ENCODE results near the gene GPR78.
A peak's percentile ranks its signal among the peaks of the same experiment; 100 is the strongest.

Gene GPR78

GRCh38 chr4:8580321-8581093 is at the start of gene GPR78:
Gene GPR78, plus strand, starts transcription at chr4:8580392. Its CDS starts 591 bp downstream, at chr4:8580983.
- DNase-seq (ENCODE audit: low read depth, low spot score): no peak

- DNase-seq (ENCODE audit: low read depth, low spot score): no peak
Observed at GRCh38 chr4:8532245-8532781, 47.9 kb upstream of the GPR78 start.

GRCh38 chr4:8533274-8533865 is 46.8 kb upstream of the GPR78 start:
- no peak for DNase-seq (ENCODE audit: low read depth, low spot score)

GRCh38 chr4:8534129-8534528 is 46.1 kb upstream of the GPR78 start:
- no peak for DNase-seq (ENCODE audit: low read depth, low spot score)

GRCh38 chr4:8534611-8535010 is 45.6 kb upstream of the GPR78 start:
- DNase-seq (ENCODE audit: low read depth, low spot score): no peak

- DNase-seq (ENCODE audit: low read depth, low spot score): no peak
Observed at GRCh38 chr4:8536467-8536866, 43.7 kb upstream of the GPR78 start.

GRCh38 chr4:8537041-8537461 is 43.1 kb upstream of the GPR78 start:
- no peak for DNase-seq (ENCODE audit: low read depth, low spot score)

GRCh38 chr4:8538076-8538702 is 42.0 kb upstream of the GPR78 start:
- no peak for DNase-seq (ENCODE audit: low read depth, low spot score)

- DNase-seq (ENCODE audit: low read depth, low spot score): no peak
Observed at GRCh38 chr4:8538703-8539567, 41.3 kb upstream of the GPR78 start.

GRCh38 chr4:8539661-8540060 is 40.5 kb upstream of the GPR78 start:
- DNase-seq (ENCODE audit: low read depth, low spot score): no peak

- no peak for DNase-seq (ENCODE audit: low read depth, low spot score)
Observed at GRCh38 chr4:8540072-8540471, 40.1 kb upstream of the GPR78 start.

- DNase-seq (ENCODE audit: low read depth, low spot score): no peak
Observed at GRCh38 chr4:8540586-8540985, 39.6 kb upstream of the GPR78 start.

GRCh38 chr4:8540991-8541390 is 39.2 kb upstream of the GPR78 start:
- DNase-seq (ENCODE audit: low read depth, low spot score): no peak

GRCh38 chr4:8541981-8542715 is 38.0 kb upstream of the GPR78 start:
- DNase-seq (ENCODE audit: low read depth, low spot score): no peak

- DNase-seq (ENCODE audit: low read depth, low spot score): peak; percentile 34
Observed at GRCh38 chr4:8542776-8543525, 37.2 kb upstream of the GPR78 start.

- DNase-seq (ENCODE audit: low read depth, low spot score): no peak
Observed at GRCh38 chr4:8543623-8544022, 36.6 kb upstream of the GPR78 start.

- DNase-seq (ENCODE audit: low read depth, low spot score): no peak
Observed at GRCh38 chr4:8544282-8544681, 35.9 kb upstream of the GPR78 start.

- DNase-seq (ENCODE audit: low read depth, low spot score): no peak
Observed at GRCh38 chr4:8544741-8545438, 35.3 kb upstream of the GPR78 start.

- DNase-seq (ENCODE audit: low read depth, low spot score): no peak
Observed at GRCh38 chr4:8545439-8545765, 34.8 kb upstream of the GPR78 start.

- no peak for DNase-seq (ENCODE audit: low read depth, low spot score)
Observed at GRCh38 chr4:8546766-8547107, 33.5 kb upstream of the GPR78 start.

All from brain pericyte (primary cell).